Prostate gland (tissue), 2 donors: ENCODE data around the gene HADH. TPM values are rescaled to one million over a fixed set of nuclear protein-coding genes. Genes with fewer than 3 reads are reported as not detected.

Experiments used
- DNase-seq: peaks from one replicate; pipeline ENCODE4 v3.0.0-alpha.2; 2019; ENCODE audit warnings: low spot score
- H3K27ac ChIP-seq, 2 donors: fragments of 200-600 bp; sonication (generic); 2 replicates each; pipeline ENCODE4 v1.5.1; 2017 to 2019
- H3K27me3 ChIP-seq: fragments of 200-600 bp; sonication (generic); replicated peaks from 2 replicates; pipeline ENCODE4 v1.5.1; 2019; ENCODE audit not compliant: insufficient read depth
- H3K36me3 ChIP-seq, 2 donors: fragments of 200-600 bp; sonication (generic); 1 replicate in 1 of 2; 2 replicates in 1 of 2; pipeline versions ENCODE4 v1.5.1 to v1.8.1; 2017 to 2019
- H3K4me1 ChIP-seq: fragments of 200-600 bp; sonication (generic); replicated peaks from 2 replicates; pipeline ENCODE4 v1.5.1; 2019
- H3K4me3 ChIP-seq, 2 donors: fragments of 200-600 bp; sonication (generic); 2 replicates each; pipeline ENCODE4 v1.5.1; 2017 to 2019
- H3K9me3 ChIP-seq: fragments of 200-600 bp; sonication (generic); 2 replicates; pipeline ENCODE4 v1.5.1; 2017
- CTCF ChIP-seq, 4 experiments: fragments of 200-600 bp in 2 of 4; fragments of 450-650 bp in 2 of 4; sonication (generic) in 2 of 4; IDR thresholded peaks; 1 replicate in 3 of 4; 2 replicates in 1 of 4; pipeline ENCODE4 v1.5.1; 2016 to 2019; ENCODE audit warnings: antibody characterized with exemption in 4 of 4, mild to moderate bottlenecking in 2 of 4, moderate library complexity in 2 of 4
- POLR2A ChIP-seq: fragments of 450-650 bp; IDR thresholded peaks from one replicate; pipeline ENCODE4 v1.6.1; 2016; ENCODE audit warnings: antibody characterized with exemption, mild to moderate bottlenecking
- POLR2AphosphoS5 ChIP-seq: sonication (generic); formaldehyde crosslinking; IDR thresholded peaks from one replicate; pipeline ENCODE4 v1.6.1; 2017; ENCODE audit warnings: antibody characterized with exemption
- WGBS: methylation state at CpG from one replicate; pipeline ENCODE4 v1.1.5; 2018; 5-methylcytosine and 5-hydroxymethylcytosine counted together
- intact Hi-C: fragments of 100-400 bp; cut with DNase I; formaldehyde crosslinking; loops from one replicate; pipeline ENCODE4 v1.14.2; 2022
- total RNA-seq, 2 donors: library from RNA; depleted of rRNA; stranded (reverse); fragments of >200 nt; gene quantifications; one replicate each; pipeline ENCODE4 v1.1.0, GENCODE V29; 2016

Gene HADH
- total RNA-seq, 2 donors from 2014 or later, result 69.0 to 75.2 TPM

GRCh38 chr4:108037884-108038283 is 48.2 kb downstream of the HADH start:
- intact Hi-C loops, result no loop called here
- no peaks in the 10 kb centered on the region for H3K4me1 ChIP-seq
- H3K27ac ChIP-seq, result no peak overlapping the region
- H3K27me3 ChIP-seq, result no peaks in the 10 kb centered on the region
- H3K9me3 ChIP-seq, result no peaks in the 10 kb centered on the region
- H3K36me3 ChIP-seq, result no peaks in the 10 kb centered on the region
- WGBS, result 87% methylated on average over 2 of the region's 2 CpGs
- no peak overlapping the region for H3K4me3 ChIP-seq
- DNase-seq, result no peak
- TF ChIP-seq POLR2AphosphoS5 (no peak), CTCF (IDR thresholded peaks at IDR 0.05) (no peak), POLR2A (no peak)

GRCh38 chr4:108042927-108043326 is 53.2 kb downstream of the HADH start:
- Histone ChIP-seq H3K9me3 (no peaks in the 10 kb centered on the region), H3K36me3 (no peaks in the 10 kb centered on the region)
- intact Hi-C loops, result no loop called here

DNA sequence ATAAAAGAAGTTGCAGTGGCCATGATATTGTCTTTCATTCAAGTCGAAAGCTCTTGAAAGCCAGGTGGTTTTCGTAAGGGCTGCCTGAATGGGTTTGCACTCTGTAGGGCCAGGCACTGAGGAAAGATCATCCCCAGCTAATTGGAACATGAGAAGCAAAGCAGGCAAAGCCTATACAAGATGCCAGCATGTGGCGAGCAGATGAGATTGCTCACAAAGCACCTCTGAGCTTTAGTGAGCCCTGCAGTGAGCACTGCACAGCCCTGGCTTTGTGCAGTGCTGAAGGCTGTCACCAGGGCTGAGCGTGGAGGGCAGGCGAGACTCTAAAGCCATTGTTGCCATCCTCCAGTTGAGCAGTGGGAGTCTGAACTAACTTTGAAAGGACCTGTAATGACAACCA is 53.8 kb downstream of the HADH start:
- DNase-seq, result no peak
- H3K27me3 ChIP-seq, result no peaks in the 10 kb centered on the region
- WGBS, result 69% methylated on average over 5 of the region's 5 CpGs
- TF ChIP-seq POLR2AphosphoS5, result no peak
- TF ChIP-seq POLR2A, result no peak
- no peak for TF ChIP-seq CTCF (IDR thresholded peaks at IDR 0.05)
- no peaks in the 10 kb centered on the region for H3K4me1 ChIP-seq
- no peaks in the 10 kb centered on the region for H3K36me3 ChIP-seq
- no peak overlapping the region for H3K4me3 ChIP-seq
- H3K27ac ChIP-seq, result no peak overlapping the region
- intact Hi-C loops, result no loop called here
- no peaks in the 10 kb centered on the region for H3K9me3 ChIP-seq

More at GRCh38 chr4:108042927-108043326, 53.2 kb downstream of the HADH start:
- 85% methylated on average over 3 of the region's 3 CpGs for WGBS
- TF ChIP-seq POLR2A (no peak), CTCF (IDR thresholded peaks at IDR 0.05) (no peak), POLR2AphosphoS5 (no peak)
- H3K4me1 ChIP-seq, result no peaks in the 10 kb centered on the region
- H3K4me3 ChIP-seq, result no peak overlapping the region
- no peak for DNase-seq
- no peak overlapping the region for H3K27ac ChIP-seq
- H3K27me3 ChIP-seq, result no peaks in the 10 kb centered on the region

GRCh38 chr4:108044951-108045686 is 55.4 kb downstream of the HADH start:
- WGBS, result 22% methylated on average over 9 of the region's 9 CpGs
- Histone ChIP-seq H3K36me3 (no peaks in the 10 kb centered on the region), H3K9me3 (no peaks in the 10 kb centered on the region), H3K27me3 (no peaks in the 10 kb centered on the region), H3K4me3 (no peak overlapping the region), H3K4me1 (no peaks in the 10 kb centered on the region), H3K27ac (no peak overlapping the region)
- no peak for TF ChIP-seq CTCF (IDR thresholded peaks at IDR 0.05)
- intact Hi-C loops, result no loop called here
- DNase-seq, result no peak

GRCh38 chr4:108045687-108046024 is 56.0 kb downstream of the HADH start:
- DNase-seq, result peak; percentile 48
- intact Hi-C loops, result no loop called here
- WGBS, result 10% methylated on average over 3 of the region's 3 CpGs
- Histone ChIP-seq H3K27ac (no peak overlapping the region), H3K4me1 (no peaks in the 10 kb centered on the region), H3K36me3 (no peaks in the 10 kb centered on the region), H3K4me3 (no peak overlapping the region), H3K9me3 (no peaks in the 10 kb centered on the region), H3K27me3 (no peaks in the 10 kb centered on the region)
- TF ChIP-seq POLR2A, result no peak
- no peak for TF ChIP-seq CTCF (IDR thresholded peaks at IDR 0.05)
- peak; percentile 5 for TF ChIP-seq POLR2AphosphoS5
